ENCODE measurements around the gene GSK3B.

GSK3B gene

GRCh38 chr3:120093911-120094775, at the start of gene GSK3B:
TSS of gene GSK3B (minus strand) at chr3:120094447. CDS start at chr3:120093434, 1,013 bp downstream.
- peak; percentile 55 to 93 for DNase-seq (ENCODE audit: low read depth in 2 of 2)

GRCh38 chr3:120143676-120144075, 49.4 kb upstream of the GSK3B start:
- DNase-seq (ENCODE audit: low read depth in 2 of 2): no peak

GRCh38 chr3:120142236-120142635, 48.0 kb upstream of the GSK3B start:
- no peak for DNase-seq (ENCODE audit: low read depth in 2 of 2)

GRCh38 chr3:120140098-120140742, 46.0 kb upstream of the GSK3B start:
- DNase-seq (ENCODE audit: low read depth in 2 of 2): no peak

- DNase-seq (ENCODE audit: low read depth in 2 of 2): no peak
Measured at GRCh38 chr3:120139140-120139539, 44.9 kb upstream of the GSK3B start.

- DNase-seq (ENCODE audit: low read depth in 2 of 2): no peak
Measured at GRCh38 chr3:120137548-120137947, 43.3 kb upstream of the GSK3B start.

GRCh38 chr3:120130656-120131055, 36.4 kb upstream of the GSK3B start:
- no peak for DNase-seq (ENCODE audit: low read depth in 2 of 2)

GRCh38 chr3:120129718-120130513, 35.7 kb upstream of the GSK3B start:
- DNase-seq (ENCODE audit: low read depth in 2 of 2): no peak

GRCh38 chr3:120129051-120129450, 34.8 kb upstream of the GSK3B start:
- DNase-seq (ENCODE audit: low read depth in 2 of 2): no peak

- DNase-seq (ENCODE audit: low read depth in 2 of 2): no peak
Measured at GRCh38 chr3:120125992-120126391, 31.7 kb upstream of the GSK3B start.

- DNase-seq (ENCODE audit: low read depth in 2 of 2): no peak
Measured at GRCh38 chr3:120119846-120120510, 25.7 kb upstream of the GSK3B start.

GRCh38 chr3:120114981-120115380, 20.7 kb upstream of the GSK3B start:
- no peak for DNase-seq (ENCODE audit: low read depth in 2 of 2)

- no peak for DNase-seq (ENCODE audit: low read depth in 2 of 2)
Measured at GRCh38 chr3:120114376-120114775, 20.1 kb upstream of the GSK3B start.

- no peak for DNase-seq (ENCODE audit: low read depth in 2 of 2)
Measured at GRCh38 chr3:120113128-120114116, 19.2 kb upstream of the GSK3B start.

- no peak for DNase-seq (ENCODE audit: low read depth in 2 of 2)
Measured at GRCh38 chr3:120111898-120112297, 17.7 kb upstream of the GSK3B start.

GRCh38 chr3:120103276-120103675, 9.0 kb upstream of the GSK3B start:
- DNase-seq (ENCODE audit: low read depth in 2 of 2): no peak

GRCh38 chr3:120102674-120103073, 8.4 kb upstream of the GSK3B start:
- no peak for DNase-seq (ENCODE audit: low read depth in 2 of 2)

GRCh38 chr3:120102232-120102631, 8.0 kb upstream of the GSK3B start:
- no peak for DNase-seq (ENCODE audit: low read depth in 2 of 2)

GRCh38 chr3:120101624-120102023, 7.4 kb upstream of the GSK3B start:
- DNase-seq (ENCODE audit: low read depth in 2 of 2): no peak

- DNase-seq (ENCODE audit: low read depth in 2 of 2): no peak
Measured at GRCh38 chr3:120100711-120101110, 6.5 kb upstream of the GSK3B start.

GRCh38 chr3:120098710-120099109, 4.5 kb upstream of the GSK3B start:
- no peak for DNase-seq (ENCODE audit: low read depth in 2 of 2)

Measured in stimulated activated CD8-positive, alpha-beta memory T cell treated with anti-CD3 and anti-CD28 coated beads, Interleukin-2, amount 100 ng/mL, for 48 hours (primary cell).